ENCODE data around the gene PTEN. TPM values are rescaled to one million over a fixed set of nuclear protein-coding genes. Genes with fewer than 3 reads are reported as not detected.

Gene PTEN
- 68.8 and 82.0 TPM in 2 replicates for total RNA-seq

DNA sequence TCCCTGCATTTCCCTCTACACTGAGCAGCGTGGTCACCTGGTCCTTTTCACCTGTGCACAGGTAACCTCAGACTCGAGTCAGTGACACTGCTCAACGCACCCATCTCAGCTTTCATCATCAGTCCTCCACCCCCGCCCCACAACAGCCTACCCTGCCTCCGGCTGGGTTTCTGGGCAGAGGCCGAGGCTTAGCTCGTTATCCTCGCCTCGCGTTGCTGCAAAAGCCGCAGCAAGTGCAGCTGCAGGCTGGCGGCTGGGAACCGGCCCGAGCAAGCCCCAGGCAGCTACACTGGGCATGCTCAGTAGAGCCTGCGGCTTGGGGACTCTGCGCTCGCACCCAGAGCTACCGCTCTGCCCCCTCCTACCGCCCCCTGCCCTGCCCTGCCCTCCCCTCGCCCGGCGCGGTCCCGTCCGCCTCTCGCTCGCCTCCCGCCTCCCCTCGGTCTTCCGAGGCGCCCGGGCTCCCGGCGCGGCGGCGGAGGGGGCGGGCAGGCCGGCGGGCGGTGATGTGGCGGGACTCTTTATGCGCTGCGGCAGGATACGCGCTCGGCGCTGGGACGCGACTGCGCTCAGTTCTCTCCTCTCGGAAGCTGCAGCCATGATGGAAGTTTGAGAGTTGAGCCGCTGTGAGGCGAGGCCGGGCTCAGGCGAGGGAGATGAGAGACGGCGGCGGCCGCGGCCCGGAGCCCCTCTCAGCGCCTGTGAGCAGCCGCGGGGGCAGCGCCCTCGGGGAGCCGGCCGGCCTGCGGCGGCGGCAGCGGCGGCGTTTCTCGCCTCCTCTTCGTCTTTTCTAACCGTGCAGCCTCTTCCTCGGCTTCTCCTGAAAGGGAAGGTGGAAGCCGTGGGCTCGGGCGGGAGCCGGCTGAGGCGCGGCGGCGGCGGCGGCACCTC lies at the start of gene PTEN, which contains the start of gene KLLN:
Gene PTEN (plus strand): TSS at position 573 of the 891 bp plus-strand sequence. CDS start 845 bp downstream, outside the sequence.
Gene KLLN (minus strand): TSS at position 481 of the 891 bp plus-strand sequence. CDS start 1,046 bp downstream, outside the sequence.

DNA sequence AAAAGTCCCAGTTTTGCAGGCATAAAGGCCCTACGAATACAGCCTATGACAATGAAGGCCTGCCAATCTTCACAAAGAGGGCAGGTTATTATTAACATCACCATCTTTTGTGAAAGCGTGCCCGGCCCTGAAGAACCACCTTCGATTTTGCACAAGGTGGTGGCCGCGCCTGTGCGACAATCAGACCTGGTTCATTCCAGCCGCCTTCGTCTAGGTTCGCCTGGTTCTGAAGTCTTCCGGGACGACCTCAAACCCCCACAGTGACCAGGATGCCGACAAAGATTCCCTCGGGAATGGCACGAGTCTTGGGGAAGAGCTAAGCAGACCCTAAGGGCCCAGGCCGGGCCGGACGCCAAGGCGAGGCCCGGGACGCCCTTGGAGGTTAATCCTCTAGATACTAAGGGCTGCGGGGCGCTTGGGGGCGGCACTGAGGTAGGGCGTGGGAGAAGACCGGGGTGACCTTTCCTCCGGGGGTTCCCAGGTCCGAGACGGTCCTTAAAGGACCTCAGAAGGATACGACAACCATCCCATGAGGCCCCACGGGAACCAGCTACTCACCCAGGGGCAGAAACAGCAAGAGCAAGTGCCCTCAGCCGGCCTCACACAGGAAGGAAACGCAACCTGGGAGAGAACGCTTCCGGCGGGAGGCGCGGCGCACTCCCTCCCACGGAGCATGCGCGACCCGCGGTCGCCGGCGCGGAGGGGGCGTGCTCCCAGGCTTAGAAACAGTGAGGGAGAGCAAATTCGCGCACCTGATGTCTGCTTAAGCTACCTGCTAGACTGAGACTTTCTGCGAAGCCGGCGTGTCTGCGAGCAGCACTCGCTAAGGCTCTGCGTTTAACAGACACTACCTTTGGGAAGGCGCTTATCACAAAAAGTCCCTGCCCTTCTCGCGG lies 45.6 kb upstream of the PTEN start, which contains the start of gene ATAD1:
Gene ATAD1 (minus strand): TSS at position 618 of the 896 bp plus-strand sequence. CDS start 3,627 bp downstream, outside the sequence.

Other genes starting within 250 kb of the PTEN start
- gene PAPSS2, start 203.7 kb upstream of the PTEN start, total RNA-seq = 44.3 and 124 TPM in 2 replicates
- 25.8 and 30.3 TPM in 2 replicates for gene ATAD1, start 45.4 kb upstream of the PTEN start, total RNA-seq
- gene KLLN, start 92 bp upstream of the PTEN start, total RNA-seq = 0.23 and 0.43 TPM in 2 replicates